Karpas-422 (cell line): Measurements from ENCODE around the gene FBXL14. TPM values are rescaled to one million over a fixed set of nuclear protein-coding genes. Genes with fewer than 3 reads are reported as not detected.

ENCODE experiments used
- DNase-seq: peaks from one replicate; pipeline ENCODE4 v3.0.0-alpha.2; 2015
- H2AFZ ChIP-seq: fragments of 200-600 bp; sonication (generic); 2 replicates; pipeline ENCODE4 v1.6.1; 2014; ENCODE audit warnings: antibody characterized with exemption, low read length, mixed read lengths
- H3K27ac ChIP-seq: fragments of 200-600 bp; sonication (generic); 2 replicates; pipeline ENCODE4 v1.5.1; 2014; ENCODE audit warnings: mild to moderate bottlenecking, low read length, moderate library complexity
- H3K27me3 ChIP-seq: fragments of 200-600 bp; sonication (generic); 2 replicates; pipeline ENCODE4 v1.6.1; 2014; ENCODE audit warnings: low read length, mixed read lengths
- H3K36me3 ChIP-seq: fragments of 200-600 bp; sonication (generic); 2 replicates; pipeline ENCODE4 v1.6.1; 2014; ENCODE audit warnings: low read length, mixed read lengths; ENCODE audit not compliant: insufficient read depth
- H3K4me1 ChIP-seq: fragments of 200-600 bp; sonication (generic); 2 replicates; pipeline ENCODE4 v1.6.1; 2014; ENCODE audit warnings: mild to moderate bottlenecking, low read length, mixed read lengths
- H3K4me2 ChIP-seq: fragments of 200-600 bp; sonication (generic); 2 replicates; pipeline ENCODE4 v1.6.1; 2014; ENCODE audit warnings: low read length, low read depth, mild to moderate bottlenecking; ENCODE audit not compliant: poor library complexity, severe bottlenecking
- H3K4me3 ChIP-seq: fragments of 200-600 bp; sonication (generic); 2 replicates; pipeline ENCODE4 v1.5.1; 2014; ENCODE audit warnings: mild to moderate bottlenecking, antibody characterized with exemption, low read length, mixed read lengths
- H3K79me2 ChIP-seq: fragments of 200-600 bp; sonication (generic); 2 replicates; pipeline ENCODE4 v1.6.1; 2014; ENCODE audit warnings: mild to moderate bottlenecking, low read length, mixed read lengths
- H3K9ac ChIP-seq: fragments of 200-600 bp; sonication (generic); 2 replicates; pipeline ENCODE4 v1.6.0; 2014; ENCODE audit warnings: low read length
- H3K9me2 ChIP-seq: fragments of 200-600 bp; sonication (generic), shearing (Covaris generic); replicated peaks from 2 replicates; pipeline ENCODE4 v1.6.0; 2014; ENCODE audit warnings: mild to moderate bottlenecking, low read length, moderate library complexity; ENCODE audit not compliant: insufficient read depth
- H3K9me3 ChIP-seq: fragments of 300-700, 200-600 bp; sonication (generic); 2 replicates; pipeline ENCODE4 v1.6.1; 2014; ENCODE audit warnings: low read length, mixed read lengths
- H4K20me1 ChIP-seq: fragments of 200-600 bp; sonication (generic); 2 replicates; pipeline ENCODE4 v1.6.1; 2014; ENCODE audit warnings: mild to moderate bottlenecking, antibody characterized with exemption, low read length, low read depth; ENCODE audit not compliant: insufficient read depth
- total RNA-seq: library from RNA; depleted of rRNA; stranded (reverse); fragments of >200 nt; shearing (Covaris generic); gene quantifications from 2 replicates; pipeline ENCODE4 v1.2.3, GENCODE V29; 2014; ENCODE audit warnings: low replicate concordance

FBXL14 gene
- total RNA-seq, 1 experiment from 2014 or later = 29.0 TPM

- H3K79me2 ChIP-seq = no peaks in the 10 kb centered on the region
- peak overlapping the region; percentile 44 for H2AFZ ChIP-seq
- H3K9ac ChIP-seq = peak overlapping the region; percentile 63
Observed at GRCh38 chr12:1575408-1576401, 18.7 kb downstream of the FBXL14 start.

GRCh38 chr12:1574865-1575259 is 19.5 kb downstream of the FBXL14 start:
- peak; percentile 44 for DNase-seq
- no peaks in the 10 kb centered on the region for H3K79me2 ChIP-seq
- no peaks in the 10 kb centered on the region for H3K27me3 ChIP-seq
- H2AFZ ChIP-seq = peak overlapping the region; percentile 44; the same call in 1 of the 2 replicates
- H3K9me3 ChIP-seq = no peaks in the 10 kb centered on the region
- no peaks in the 10 kb centered on the region for H4K20me1 ChIP-seq
- H3K36me3 ChIP-seq = no peaks in the 10 kb centered on the region
- peak overlapping the region; percentile 82 for H3K4me2 ChIP-seq
- H3K9me2 ChIP-seq = no peaks in the 10 kb centered on the region
- H3K4me3 ChIP-seq = peak overlapping the region; percentile 67
- peak overlapping the region; percentile 63; the same call in 1 of the 2 replicates for H3K9ac ChIP-seq
- H3K27ac ChIP-seq = peak overlapping the region; percentile 74
- H3K4me1 ChIP-seq = peaks cover 35% of the 10 kb centered on the region

More at GRCh38 chr12:1575408-1576401, 18.7 kb downstream of the FBXL14 start:
- no peaks in the 10 kb centered on the region for H4K20me1 ChIP-seq
- no peaks in the 10 kb centered on the region for H3K9me3 ChIP-seq
- peak overlapping the region; percentile 82 for H3K4me2 ChIP-seq
- H3K36me3 ChIP-seq = no peaks in the 10 kb centered on the region
- H3K4me1 ChIP-seq = peaks cover 35% of the 10 kb centered on the region
- peak; percentile 73 for DNase-seq
- peak overlapping the region; percentile 67 for H3K4me3 ChIP-seq
- peak overlapping the region; percentile 74 for H3K27ac ChIP-seq
- H3K9me2 ChIP-seq = no peaks in the 10 kb centered on the region
- no peaks in the 10 kb centered on the region for H3K27me3 ChIP-seq

GRCh38 chr12:1573960-1574864 is 20.2 kb downstream of the FBXL14 start:
- Histone ChIP-seq H3K27ac (peak overlapping the region; percentile 74), H3K9ac (no peak overlapping the region), H3K9me2 (no peaks in the 10 kb centered on the region), H3K4me3 (no peak overlapping the region), H3K4me2 (peak overlapping the region; percentile 82), H3K4me1 (peaks cover 35% of the 10 kb centered on the region), H3K79me2 (no peaks in the 10 kb centered on the region), H3K36me3 (no peaks in the 10 kb centered on the region), H2AFZ (no peak overlapping the region), H3K27me3 (no peaks in the 10 kb centered on the region), H4K20me1 (no peaks in the 10 kb centered on the region), H3K9me3 (no peaks in the 10 kb centered on the region)
- peak; percentile 47 for DNase-seq

GRCh38 chr12:1572731-1573130 is 21.6 kb downstream of the FBXL14 start:
- H2AFZ ChIP-seq = no peak overlapping the region
- no peaks in the 10 kb centered on the region for H3K9me3 ChIP-seq
- no peaks in the 10 kb centered on the region for H3K27me3 ChIP-seq
- no peak for DNase-seq
- H3K4me3 ChIP-seq = no peak overlapping the region
- peaks cover 40% of the 10 kb centered on the region for H3K4me1 ChIP-seq
- no peak overlapping the region for H3K4me2 ChIP-seq
- H3K27ac ChIP-seq = no peak overlapping the region
- no peaks in the 10 kb centered on the region for H3K9me2 ChIP-seq
- H3K79me2 ChIP-seq = no peaks in the 10 kb centered on the region
- H3K9ac ChIP-seq = no peak overlapping the region
- no peaks in the 10 kb centered on the region for H3K36me3 ChIP-seq
- H4K20me1 ChIP-seq = no peaks in the 10 kb centered on the region

- H3K79me2 ChIP-seq = no peaks in the 10 kb centered on the region
- no peaks in the 10 kb centered on the region for H4K20me1 ChIP-seq
- H3K4me1 ChIP-seq = peaks cover 5% of the 10 kb centered on the region; the same call in 1 of the 2 replicates
- H3K4me3 ChIP-seq = no peak overlapping the region
- H3K9me2 ChIP-seq = no peaks in the 10 kb centered on the region
- no peak overlapping the region for H2AFZ ChIP-seq
- DNase-seq = no peak
- H3K9me3 ChIP-seq = no peaks in the 10 kb centered on the region
- no peaks in the 10 kb centered on the region for H3K27me3 ChIP-seq
- H3K9ac ChIP-seq = no peak overlapping the region
- no peak overlapping the region for H3K27ac ChIP-seq
- no peak overlapping the region for H3K4me2 ChIP-seq
- H3K36me3 ChIP-seq = no peaks in the 10 kb centered on the region
Observed at GRCh38 chr12:1567852-1568251, 26.5 kb downstream of the FBXL14 start.

GRCh38 chr12:1566449-1567135 is 27.8 kb downstream of the FBXL14 start:
- H3K27me3 ChIP-seq = no peaks in the 10 kb centered on the region
- no peak overlapping the region for H2AFZ ChIP-seq
- H3K36me3 ChIP-seq = no peaks in the 10 kb centered on the region
- DNase-seq = no peak
- no peak overlapping the region for H3K4me2 ChIP-seq
- peaks cover 5% of the 10 kb centered on the region; the same call in 1 of the 2 replicates for H3K4me1 ChIP-seq
- H3K4me3 ChIP-seq = no peak overlapping the region
- H3K9me2 ChIP-seq = no peaks in the 10 kb centered on the region
- H3K79me2 ChIP-seq = no peaks in the 10 kb centered on the region
- no peaks in the 10 kb centered on the region for H4K20me1 ChIP-seq
- H3K9ac ChIP-seq = no peak overlapping the region
- no peaks in the 10 kb centered on the region for H3K9me3 ChIP-seq
- no peak overlapping the region for H3K27ac ChIP-seq

- Histone ChIP-seq H3K9ac (no peak overlapping the region), H3K27me3 (no peaks in the 10 kb centered on the region), H3K4me1 (peaks cover 5% of the 10 kb centered on the region; the same call in 1 of the 2 replicates), H3K4me3 (no peak overlapping the region), H3K9me2 (no peaks in the 10 kb centered on the region), H3K4me2 (no peak overlapping the region), H3K27ac (no peak overlapping the region), H2AFZ (no peak overlapping the region), H3K36me3 (no peaks in the 10 kb centered on the region), H4K20me1 (no peaks in the 10 kb centered on the region), H3K9me3 (no peaks in the 10 kb centered on the region), H3K79me2 (no peaks in the 10 kb centered on the region)
- DNase-seq = no peak
Observed at GRCh38 chr12:1565172-1565571, 29.2 kb downstream of the FBXL14 start.
